Thyroid gland (tissue), 4 donors: ENCODE measurements around the gene ATF1. TPM values are rescaled to one million over a fixed set of nuclear protein-coding genes. Genes with fewer than 3 reads are reported as not detected.
A peak's percentile ranks its signal among the peaks of the same experiment; 100 is the strongest.
"Not testable (repeated sequence)": the region's sequence is repeated elsewhere in the genome, so short reads cannot be mapped to it uniquely, and the experiment has no call there.

Experiments used
- DNase-seq, 2 donors: peaks; one replicate each; pipeline ENCODE4 v3.0.0-alpha.2; 2019
- H3K27ac ChIP-seq, 3 donors: fragments of 200-600 bp; sonication (generic); 1 replicate in 2 of 3; 2 replicates in 1 of 3; pipeline ENCODE4 v1.5.1; 2016 to 2019; ENCODE audit warnings: mild to moderate bottlenecking in 1 of 3, moderate library complexity in 1 of 3
- H3K27me3 ChIP-seq: fragments of 200-600 bp; sonication (generic); one replicate; pipeline ENCODE4 v1.5.1; 2019
- H3K36me3 ChIP-seq, 2 donors: fragments of 200-600 bp; sonication (generic); one replicate each; pipeline ENCODE4 v1.5.1; 2016 to 2019
- H3K4me1 ChIP-seq, 2 donors: fragments of 200-600 bp; sonication (generic); one replicate each; pipeline ENCODE4 v1.5.1; 2017 to 2019
- H3K4me3 ChIP-seq, 3 donors: fragments of 200-600 bp; sonication (generic); replicated peaks in 1 of 3; 1 replicate in 2 of 3; 2 replicates in 1 of 3; pipeline ENCODE4 v1.5.1; 2016; ENCODE audit warnings: mild to moderate bottlenecking in 1 of 3
- H3K9me3 ChIP-seq: fragments of 200-600 bp; sonication (generic); one replicate; pipeline ENCODE4 v1.5.1; 2017
- CTCF ChIP-seq, 6 experiments: fragments of 200-600 bp in 3 of 6; fragments of 450-650 bp in 3 of 6; sonication (generic) in 3 of 6; IDR thresholded peaks; one replicate each; pipeline ENCODE4 v1.5.1; 2016 to 2019; ENCODE audit warnings: antibody characterized with exemption in 6 of 6, mild to moderate bottlenecking in 2 of 6, inconsistent platforms in 1 of 6, moderate library complexity in 1 of 6
- POLR2A ChIP-seq, 2 donors: fragments of 450-650 bp; IDR thresholded peaks; one replicate each; pipeline ENCODE4 v1.6.1; 2017; ENCODE audit warnings: antibody characterized with exemption in 2 of 2, mild to moderate bottlenecking in 2 of 2, moderate library complexity in 1 of 2
- WGBS, 2 donors: methylation state at CpG; one replicate each; pipeline ENCODE4 v1.1.5; 2017; 5-methylcytosine and 5-hydroxymethylcytosine counted together
- intact Hi-C: fragments of 100-400 bp; cut with DNase I; formaldehyde crosslinking; loops from one replicate; pipeline ENCODE4 v1.15.1; 2023
- total RNA-seq, 4 donors: library from RNA; depleted of rRNA; stranded (reverse); fragments of >200 nt; gene quantifications; one replicate each; pipeline ENCODE4 v1.2.3, GENCODE V29; 2016

The ATF1 gene
- total RNA-seq, 4 donors from 2014 or later, result 19.4 to 37.0 (median 25.5) TPM

- Histone ChIP-seq H3K36me3 (no peaks in the 10 kb centered on the region), H3K27ac (peak overlapping the region in 2 of 3 donors; percentile 97 to 99), H3K4me3 (peak overlapping the region; percentile 59 to 99 (median 98)), H3K4me1 (peaks cover 27% of the 10 kb centered on the region in 2 donors), H3K9me3 (no peaks in the 10 kb centered on the region), H3K27me3 (no peaks in the 10 kb centered on the region)
- WGBS, 2 donors, result 15 to 16% methylated on average over 13 of the region's 13 CpGs
- peak; percentile 33 to 46 for DNase-seq
- peak in 5 of 6 experiments; percentile 59 to 82 (median 68) for TF ChIP-seq CTCF (IDR thresholded peaks at IDR 0.05)
- no peak for TF ChIP-seq POLR2A (IDR thresholded peaks at IDR 0.05)
- intact Hi-C loops, result no loop called here
Measured at GRCh38 chr12:50765095-50765911, 1.4 kb downstream of the ATF1 start.

GRCh38 chr12:50768391-50768790, 4.5 kb downstream of the ATF1 start:
- no peak for DNase-seq
- Histone ChIP-seq H3K4me3 (no peak overlapping the region), H3K27ac (peak overlapping the region in 1 of 3 donors; percentile 29), H3K9me3 (no peaks in the 10 kb centered on the region), H3K36me3 (no peaks in the 10 kb centered on the region), H3K27me3 (no peaks in the 10 kb centered on the region), H3K4me1 (peaks cover 18 to 23% of the 10 kb centered on the region in 2 donors)
- WGBS, 2 donors, result 91% methylated on average over 3 of the region's 3 CpGs
- intact Hi-C loops, result no loop called here
- no peak for TF ChIP-seq POLR2A (IDR thresholded peaks at IDR 0.05)
- TF ChIP-seq CTCF (IDR thresholded peaks at IDR 0.05), result no peak

- H3K4me3 ChIP-seq, H3K9me3 ChIP-seq, H3K36me3 ChIP-seq, H3K27me3 ChIP-seq, intact Hi-C loops, H3K27ac ChIP-seq: not testable (repeated sequence)
- peak in 1 of 2 donors; percentile 9 for DNase-seq
- peaks cover 18 to 23% of the 10 kb centered on the region in 2 donors for H3K4me1 ChIP-seq
- WGBS, 2 donors, result 93 to 97% methylated on average over 2 of the region's 2 CpGs
Measured at GRCh38 chr12:50768813-50769212, 4.9 kb downstream of the ATF1 start.

GRCh38 chr12:50771409-50771808, 7.5 kb downstream of the ATF1 start:
- WGBS, 2 donors, result 96 to 100% methylated on average over 5 of the region's 5 CpGs
- DNase-seq, result no peak
- H3K4me1 ChIP-seq, result peaks cover 4 to 15% of the 10 kb centered on the region in 2 donors
- no peaks in the 10 kb centered on the region for H3K9me3 ChIP-seq
- no peaks in the 10 kb centered on the region for H3K27me3 ChIP-seq
- intact Hi-C loops, result no loop called here
- no peak overlapping the region for H3K4me3 ChIP-seq
- no peak overlapping the region for H3K27ac ChIP-seq
- no peaks in the 10 kb centered on the region for H3K36me3 ChIP-seq
- TF ChIP-seq CTCF (IDR thresholded peaks at IDR 0.05) (no peak), POLR2A (IDR thresholded peaks at IDR 0.05) (no peak)

- Histone ChIP-seq H3K27me3 (no peaks in the 10 kb centered on the region), H3K4me3 (no peak overlapping the region), H3K4me1 (peaks cover 3 to 8% of the 10 kb centered on the region in 2 donors), H3K9me3 (no peaks in the 10 kb centered on the region), H3K27ac (no peak overlapping the region), H3K36me3 (no peaks in the 10 kb centered on the region)
- no peak for DNase-seq
- WGBS, 2 donors, result 96 to 97% methylated on average over 5 of the region's 5 CpGs
- intact Hi-C loops, result no loop called here
- no peak for TF ChIP-seq POLR2A (IDR thresholded peaks at IDR 0.05)
- no peak for TF ChIP-seq CTCF (IDR thresholded peaks at IDR 0.05)
Measured at GRCh38 chr12:50772470-50772869, 8.6 kb downstream of the ATF1 start.
